GM12892 (cell line): ENCODE measurements around the gene SELENOW. TPM values are rescaled to one million over a fixed set of nuclear protein-coding genes. Genes with fewer than 3 reads are reported as not detected.
"Not testable (repeated sequence)": the region's sequence is repeated elsewhere in the genome, so short reads cannot be mapped to it uniquely, and the experiment has no call there.

Experiments
- DNase-seq: peaks from one replicate; pipeline ENCODE4 v3.0.0; 2011; ENCODE audit not compliant: insufficient read length
- FAIRE-seq: peaks from 2 replicates; lab custom pipeline; 2011; peaks lifted over from hg19 to GRCh38; lab: Jason Lieb, UNC
- POLR2A ChIP-seq: IDR thresholded peaks from 2 replicates; pipeline ENCODE4 v1.6.1; 2011; ENCODE audit warnings: low read depth, low read length, control low read depth
- POLR2AphosphoS5 ChIP-seq: IDR thresholded peaks from 2 replicates; pipeline ENCODE4 v1.6.1; 2011; ENCODE audit warnings: low read depth, low read length, control low read depth
- TAF1 ChIP-seq: IDR thresholded peaks from 2 replicates; pipeline ENCODE4 v1.6.1; 2011; ENCODE audit warnings: low read depth, mild to moderate bottlenecking, control low read depth, low read length, borderline replicate concordance
- polyA plus RNA-seq: library from polyadenylated mRNA; unstranded; fragments of >200 nt; gene quantifications from one replicate; pipeline ENCODE4 v1.2.1, GENCODE V29; 2012; ENCODE audit warnings: missing spikeins, inconsistent platforms; ENCODE audit not compliant: missing spikeins

Gene SELENOW
- polyA plus RNA-seq: 45.9 TPM

DNA sequence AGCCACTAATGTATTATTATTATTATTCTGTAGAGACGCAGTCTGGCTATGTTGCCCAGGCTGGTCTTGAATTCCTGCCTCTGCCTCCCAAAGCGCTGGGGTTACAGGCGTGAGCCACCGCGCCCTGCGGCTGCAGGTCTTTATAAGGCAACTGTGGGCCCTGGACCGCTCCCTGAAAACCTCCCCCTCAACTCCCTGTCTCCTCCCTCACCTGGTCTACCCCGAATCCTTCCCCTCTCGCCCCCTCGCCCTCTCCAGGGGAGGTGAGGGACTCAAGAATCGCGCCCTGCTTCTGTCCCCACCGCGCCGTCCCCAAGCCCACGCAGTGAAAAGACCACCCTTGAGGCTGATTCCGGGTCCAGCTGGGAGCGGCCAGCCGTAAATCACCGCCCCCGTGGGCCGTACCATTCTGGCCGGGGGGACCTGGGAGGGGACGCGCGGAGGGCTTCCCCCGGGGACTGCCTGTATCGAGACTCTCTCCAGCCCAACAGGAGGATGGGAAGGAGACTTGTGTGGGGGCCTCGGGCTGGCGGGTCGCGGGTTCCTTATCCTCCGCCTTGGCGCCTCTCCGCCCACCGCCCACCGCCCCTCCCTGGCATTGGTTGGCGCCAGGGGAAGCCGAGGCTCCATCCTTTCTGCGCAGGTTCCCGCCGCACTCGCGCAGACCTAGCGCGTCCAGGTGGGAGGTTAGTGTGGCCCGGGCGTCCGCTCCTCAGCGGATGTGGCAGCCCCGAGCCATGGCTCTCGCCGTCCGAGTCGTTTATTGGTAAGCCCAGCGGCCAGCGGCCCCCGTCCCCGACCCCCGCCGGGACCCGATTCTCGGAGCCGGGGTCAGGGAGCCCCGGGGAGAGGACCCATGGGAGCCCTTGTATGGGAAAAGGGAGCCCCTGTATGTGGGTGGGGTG, at the start of gene SELENOW:
Gene SELENOW (plus strand): TSS at position 655 of the 905 bp plus-strand sequence. CDS start 83 bp downstream, at position 738.
- FAIRE-seq: peak; percentile 98
- peak; percentile 97 for DNase-seq

DNA sequence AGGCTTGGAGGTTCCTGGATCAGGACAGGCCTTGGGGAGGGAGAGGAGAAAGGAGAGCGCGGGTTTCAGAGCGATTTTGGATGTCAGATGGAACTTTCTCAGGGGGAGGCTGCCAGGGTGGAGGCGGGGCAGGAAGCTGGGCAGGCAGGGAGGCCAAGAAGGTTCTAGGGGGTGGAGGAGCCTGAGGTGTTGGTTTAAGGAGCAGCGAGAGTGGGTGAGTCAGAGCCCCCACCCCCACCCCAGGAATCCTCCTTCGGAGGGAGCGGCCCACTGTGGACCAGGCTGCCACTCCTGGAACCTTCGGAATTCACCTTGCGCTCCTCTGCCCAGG, 49.1 kb upstream of the SELENOW start:
- FAIRE-seq: no peak
- TF ChIP-seq POLR2AphosphoS5 (no peak), TAF1 (no peak), POLR2A (no peak)
- no peak for DNase-seq

More for the DNA sequence above, at the start of gene SELENOW:
- TF ChIP-seq POLR2A: peak; percentile 97
- peak; percentile 90 for TF ChIP-seq POLR2AphosphoS5
- TF ChIP-seq TAF1: peak; percentile 86

- no peak for TF ChIP-seq TAF1
- FAIRE-seq (no peak), DNase-seq (no peak)
Observed at GRCh38 chr19:47729799-47730520, 48.5 kb upstream of the SELENOW start.

DNA sequence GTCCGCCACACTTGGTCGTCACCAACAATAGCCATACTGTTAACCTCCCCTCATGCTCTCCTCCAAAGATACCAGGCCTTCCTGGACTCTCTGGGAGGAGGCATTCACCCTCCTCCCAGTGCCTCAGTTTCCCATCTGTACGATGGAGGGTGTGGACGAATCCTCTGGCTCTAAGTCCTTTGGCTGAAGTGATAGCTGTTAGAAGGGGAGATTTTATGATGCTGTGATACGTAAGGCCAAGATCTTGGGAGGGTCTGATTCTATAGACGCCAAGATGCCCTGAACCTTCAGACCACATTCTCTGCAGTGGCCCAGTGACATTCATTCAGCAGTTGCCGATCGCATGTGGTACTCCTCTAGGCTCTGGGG, 48.0 kb upstream of the SELENOW start:
- DNase-seq: no peak
- TF ChIP-seq POLR2A (no peak), POLR2AphosphoS5 (no peak), TAF1 (no peak)
- FAIRE-seq: no peak

DNA sequence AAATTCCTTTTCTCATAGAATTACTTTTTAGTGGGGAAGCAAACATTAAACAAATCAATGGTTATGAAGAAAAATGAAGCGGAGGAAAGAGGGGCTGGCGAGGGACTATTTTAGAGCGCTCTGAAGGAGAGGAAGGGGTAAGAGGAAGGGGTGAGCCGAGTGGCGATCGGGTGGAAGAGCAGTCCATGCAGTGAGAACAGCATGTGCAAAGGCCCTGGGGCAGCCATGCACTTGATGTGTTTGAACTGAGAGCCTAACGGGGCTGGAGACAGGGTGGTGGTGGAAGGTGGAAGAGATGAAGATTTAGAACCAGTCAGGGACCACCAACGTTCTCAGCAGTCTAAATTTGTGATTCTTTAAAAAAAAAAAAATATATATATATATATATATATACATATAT, 47.6 kb upstream of the SELENOW start:
- DNase-seq (no peak), FAIRE-seq (no peak)
- TF ChIP-seq TAF1: no peak
- TF ChIP-seq POLR2AphosphoS5: no peak
- TF ChIP-seq POLR2A: no peak

- no peak for DNase-seq
- no peak for FAIRE-seq
- TF ChIP-seq TAF1 (no peak), POLR2A (no peak), POLR2AphosphoS5 (no peak)
Observed at GRCh38 chr19:47735131-47735530, 43.4 kb upstream of the SELENOW start.

DNA sequence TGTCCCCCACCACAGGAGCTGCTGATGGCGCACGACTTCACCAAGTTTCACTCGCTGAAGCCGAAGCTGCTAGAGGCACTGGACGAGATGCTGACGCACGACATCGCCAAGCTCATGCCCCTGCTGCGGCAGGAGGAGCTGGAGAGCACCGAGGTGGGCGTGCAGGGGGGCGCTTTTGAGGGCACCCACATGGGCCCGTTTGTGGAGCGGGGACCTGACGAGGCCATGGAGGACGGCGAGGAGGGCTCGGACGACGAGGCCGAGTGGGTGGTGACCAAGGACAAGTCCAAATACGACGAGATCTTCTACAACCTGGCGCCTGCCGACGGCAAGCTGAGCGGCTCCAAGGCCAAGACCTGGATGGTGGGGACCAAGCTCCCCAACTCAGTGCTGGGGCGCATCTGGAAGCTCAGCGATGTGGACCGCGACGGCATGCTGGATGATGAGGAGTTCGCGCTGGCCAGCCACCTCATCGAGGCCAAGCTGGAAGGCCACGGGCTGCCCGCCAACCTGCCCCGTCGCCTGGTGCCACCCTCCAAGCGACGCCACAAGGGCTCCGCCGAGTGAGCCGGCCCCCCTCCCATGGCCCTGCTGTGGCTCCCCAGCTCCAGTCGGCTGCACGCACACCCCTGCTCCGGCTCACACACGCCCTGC, 37.5 kb upstream of the SELENOW start:
- DNase-seq (no peak), FAIRE-seq (no peak)
- TF ChIP-seq POLR2A: no peak
- no peak for TF ChIP-seq TAF1
- no peak for TF ChIP-seq POLR2AphosphoS5

- FAIRE-seq (no peak), DNase-seq (no peak)
- TF ChIP-seq POLR2AphosphoS5: no peak
- TF ChIP-seq TAF1: no peak
Observed at GRCh38 chr19:47741544-47742140, 36.9 kb upstream of the SELENOW start.

GRCh38 chr19:47742634-47743033, 35.9 kb upstream of the SELENOW start:
- no peak for TF ChIP-seq POLR2A
- no peak for TF ChIP-seq TAF1
- no peak for TF ChIP-seq POLR2AphosphoS5
- DNase-seq: no peak
- FAIRE-seq: no peak

DNA sequence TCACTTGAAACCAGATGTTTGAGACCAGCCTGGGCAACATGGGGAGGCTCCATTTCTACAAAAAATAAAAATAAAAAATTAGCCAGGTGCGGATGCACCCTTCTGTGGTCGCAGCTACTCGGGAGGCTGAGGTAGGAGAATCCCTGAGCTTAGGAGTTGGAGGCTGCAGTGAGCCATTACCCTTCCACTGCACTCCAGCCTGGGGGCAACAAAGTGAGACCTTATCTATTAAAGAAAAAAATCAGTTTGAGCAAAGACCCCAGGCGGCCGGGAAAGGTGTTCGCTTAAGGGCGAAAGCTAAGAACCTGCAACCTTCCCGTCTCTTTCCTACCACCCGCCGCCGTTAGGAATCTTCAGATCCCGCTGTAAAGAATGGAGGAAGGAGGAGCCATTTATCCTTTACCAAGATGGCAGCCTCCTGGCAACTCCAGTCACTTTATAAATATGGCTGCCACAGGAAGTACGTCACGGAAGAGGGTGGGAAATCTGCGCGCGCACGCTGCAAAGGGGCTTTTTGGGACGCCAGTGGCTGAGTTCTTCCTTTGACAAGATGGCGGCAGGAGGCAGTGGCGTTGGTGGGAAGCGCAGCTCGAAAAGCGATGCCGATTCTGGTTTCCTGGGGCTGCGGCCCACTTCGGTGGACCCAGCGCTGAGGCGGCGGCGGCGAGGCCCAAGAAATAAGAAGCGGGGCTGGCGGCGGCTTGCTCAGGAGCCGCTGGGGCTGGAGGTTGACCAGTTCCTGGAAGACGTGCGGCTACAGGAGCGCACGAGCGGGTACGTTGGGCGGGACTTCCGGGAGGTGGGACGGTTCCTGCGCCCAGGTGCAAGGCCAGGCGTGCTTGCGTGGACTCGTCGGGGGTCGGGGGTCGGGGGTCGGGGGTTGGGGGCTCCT, 33.2 kb upstream of the SELENOW start, which contains the start of gene NOP53:
Gene NOP53 (plus strand): TSS at position 537 of the 892 bp plus-strand sequence. CDS start 14 bp downstream, at position 551.
- DNase-seq (peak; percentile 87), FAIRE-seq (peak; percentile 96)

GRCh38 chr19:47746129-47746528, 32.4 kb upstream of the SELENOW start:
- FAIRE-seq: not testable (repeated sequence)

More for the DNA sequence above, 33.2 kb upstream of the SELENOW start, which contains the start of gene NOP53:
- TF ChIP-seq POLR2A (peak; percentile 97), TAF1 (peak; percentile 93), POLR2AphosphoS5 (peak; percentile 98)

More at GRCh38 chr19:47746129-47746528, 32.4 kb upstream of the SELENOW start:
- DNase-seq: not testable (repeated sequence)
